GM21786 (cell line): ENCODE data around the gene PRCC.

ENCODE experiments used
- ATAC-seq: cut with Tn5 transposase; IDR thresholded peaks from one replicate; pipeline ENCODE4 v1.9.1; 2021; ENCODE audit not compliant: unreplicated experiment

PRCC gene

DNA sequence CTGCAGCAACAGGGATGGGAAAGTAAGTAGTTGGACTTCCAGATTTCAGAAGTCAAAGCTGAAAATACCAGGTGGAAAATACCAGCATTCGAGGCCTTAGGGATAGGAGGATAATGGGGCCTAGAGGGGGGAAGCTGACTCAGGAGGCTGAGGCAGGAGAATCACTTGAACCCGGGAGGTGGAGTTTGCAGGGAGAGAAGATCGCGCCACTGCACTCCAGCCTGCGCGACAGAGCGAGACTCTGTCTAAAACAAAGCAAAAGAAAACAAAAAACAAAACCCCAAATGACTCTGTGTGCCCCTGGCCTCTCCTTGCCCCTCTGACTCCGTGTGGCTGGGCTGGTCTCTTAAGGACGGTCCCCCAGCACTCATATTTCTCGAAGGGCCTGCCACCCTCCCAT lies 46.0 kb downstream of the PRCC start:
- no peak for ATAC-seq

DNA sequence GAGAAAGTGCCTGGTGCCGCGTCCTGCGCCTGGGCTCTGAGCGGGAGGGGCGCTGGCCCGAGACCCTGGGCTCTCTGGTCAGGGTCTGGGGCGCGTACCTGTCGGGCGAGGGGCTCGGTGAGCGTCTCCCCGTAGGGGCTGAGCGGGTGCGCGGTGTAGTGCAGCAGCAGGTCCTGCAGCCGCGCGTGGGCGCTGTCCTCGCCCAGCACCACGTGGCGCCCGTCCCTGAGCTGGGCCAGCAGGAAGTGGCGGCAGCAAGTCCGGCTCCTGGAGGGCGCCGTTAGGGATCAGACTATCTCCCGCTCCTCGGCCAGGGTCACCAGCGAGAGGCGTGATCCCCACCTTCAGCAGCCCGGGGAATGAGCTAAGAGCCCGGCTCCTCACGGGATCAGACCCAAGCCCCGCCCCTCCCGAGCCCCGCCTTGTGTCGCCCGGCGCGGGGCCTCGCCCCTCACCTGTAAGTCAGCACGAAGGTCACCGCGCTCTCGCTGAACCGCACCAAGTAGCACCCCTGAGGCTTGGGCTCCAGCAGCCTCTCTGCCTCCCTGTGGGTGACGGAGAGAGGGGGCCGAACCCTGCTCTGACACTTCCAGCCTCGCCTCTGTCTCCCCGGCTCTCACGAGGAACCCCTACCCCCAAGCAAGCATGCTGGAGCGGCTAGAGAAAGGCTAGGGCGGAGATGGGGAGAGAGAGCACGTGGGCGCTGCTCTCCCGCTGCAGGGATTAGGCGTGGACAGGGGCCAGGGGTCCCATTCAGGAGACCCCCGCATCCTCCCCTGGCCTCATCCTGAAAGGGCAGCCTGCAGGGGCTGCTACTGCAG lies 46.6 kb downstream of the PRCC start:
- ATAC-seq, result no peak

DNA sequence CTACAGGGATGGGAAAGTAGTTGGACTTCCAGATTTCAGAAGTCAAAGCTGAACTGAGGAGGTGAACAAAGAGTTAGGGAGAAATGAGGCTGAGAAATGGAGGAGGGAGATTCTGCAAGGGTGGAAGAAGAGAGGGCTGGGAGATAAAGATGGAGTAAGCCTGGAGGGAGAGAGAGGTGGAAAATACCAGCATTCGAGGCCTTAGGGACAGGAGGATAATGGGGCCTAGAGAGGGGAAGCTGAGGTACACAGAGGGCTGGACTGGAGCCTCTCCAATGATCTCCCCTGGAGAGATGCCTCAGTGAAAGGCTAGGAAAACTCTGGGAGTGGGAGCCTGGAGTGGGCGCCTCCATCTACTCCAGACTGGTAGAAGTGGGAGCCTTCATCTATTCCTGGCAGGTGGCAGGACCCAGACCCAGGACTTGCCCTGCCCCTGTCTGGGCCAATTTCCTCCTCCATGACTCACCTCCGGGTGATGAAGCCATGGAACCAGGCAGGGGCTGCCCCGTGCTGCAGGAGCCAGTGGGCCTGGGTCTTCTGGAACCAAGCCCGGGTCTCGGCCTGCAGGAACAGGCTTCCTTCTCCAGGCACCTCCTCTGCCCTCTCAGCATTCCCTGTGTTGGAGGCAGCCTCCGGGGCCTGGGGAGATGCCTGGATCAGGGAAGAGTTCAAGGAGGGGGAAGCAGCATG lies 47.4 kb downstream of the PRCC start:
- no peak for ATAC-seq

DNA sequence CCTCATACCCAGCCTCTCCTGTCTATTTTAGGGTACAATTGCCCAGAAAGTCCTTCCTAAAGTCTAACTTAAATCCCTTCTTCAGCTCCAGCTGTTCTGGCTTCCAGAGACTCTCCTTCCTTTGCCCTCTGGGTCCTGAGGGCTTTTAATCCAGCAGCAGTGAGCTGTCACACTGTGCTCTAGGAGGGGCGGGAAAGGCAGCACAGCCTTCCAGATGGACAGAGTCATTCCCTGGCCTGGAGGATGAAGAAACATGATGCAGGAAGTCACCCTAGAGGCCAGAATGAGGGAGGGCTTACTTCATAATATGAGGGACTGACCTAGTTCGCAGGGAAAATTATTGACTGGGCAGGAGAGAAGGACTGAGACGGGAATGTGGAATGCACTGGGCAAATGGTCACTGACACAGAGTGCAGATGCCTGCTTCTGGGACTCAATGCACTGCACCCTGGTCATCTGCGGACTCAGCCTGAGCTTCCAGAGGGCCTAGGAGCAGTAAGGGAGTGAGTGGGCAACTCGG lies 48.0 kb downstream of the PRCC start:
- ATAC-seq, result no peak

DNA sequence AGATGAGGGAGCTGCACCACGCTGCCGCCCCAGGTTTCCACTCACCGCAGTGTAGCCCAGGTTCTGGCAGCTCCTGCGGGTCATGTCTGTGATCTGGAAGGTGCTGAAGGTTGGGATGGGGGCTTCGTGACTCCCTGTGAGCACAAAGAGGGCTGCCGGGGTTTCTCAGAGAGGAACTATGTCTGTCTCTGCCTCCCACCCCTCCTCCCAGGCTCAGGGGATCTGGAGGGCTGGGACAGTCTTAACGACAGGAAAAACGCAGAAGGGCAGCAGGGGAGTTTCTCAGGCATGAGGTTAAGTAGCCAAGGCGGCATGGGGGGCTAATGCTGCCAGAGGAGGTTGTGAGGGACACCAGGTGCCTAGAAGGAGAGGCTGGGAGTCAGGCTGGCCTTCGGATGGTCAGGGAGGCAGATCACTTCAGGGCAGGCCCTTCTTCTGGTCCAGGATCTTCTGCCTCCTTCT lies 48.7 kb downstream of the PRCC start:
- ATAC-seq, result no peak

DNA sequence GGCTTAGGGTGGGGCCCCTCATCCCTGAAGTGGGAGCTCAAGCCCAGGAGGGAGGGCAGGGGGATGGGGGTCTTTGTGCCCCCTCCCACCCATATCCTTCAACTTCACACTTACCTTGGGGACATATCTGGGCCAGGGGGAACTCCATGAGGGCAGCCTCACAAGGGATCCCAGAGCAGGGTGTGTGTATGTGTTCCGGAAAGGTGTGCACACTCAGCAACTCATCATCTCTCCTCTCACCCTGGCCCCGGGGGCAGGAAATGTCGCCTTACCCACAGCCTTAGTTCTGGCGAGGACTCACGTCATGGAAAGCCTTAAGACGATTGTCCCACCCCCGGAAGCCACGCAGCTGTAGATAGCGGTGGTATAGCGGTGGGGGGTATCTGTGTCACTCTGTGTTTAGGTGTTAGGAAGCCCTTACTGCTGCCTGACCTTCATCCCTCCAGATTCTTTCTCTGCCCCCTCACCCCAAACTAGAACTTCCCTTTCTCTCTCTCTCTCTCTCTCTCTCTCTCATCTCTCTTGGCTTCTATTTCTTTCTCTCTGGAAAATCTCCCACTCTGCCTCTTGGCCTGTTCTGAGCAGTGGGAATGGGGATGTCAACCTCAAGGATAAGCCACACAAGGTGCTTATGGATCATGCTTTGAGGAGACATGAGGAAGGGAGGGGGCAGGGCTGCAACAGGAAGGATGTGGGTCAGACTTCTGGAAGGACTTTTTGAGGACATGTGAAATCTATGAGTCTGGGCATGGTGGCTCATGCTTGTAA lies 49.4 kb downstream of the PRCC start, which contains the start of gene SH2D2A:
Gene SH2D2A, minus strand, starts transcription at position 288 of the 768 bp plus-strand sequence. Its CDS starts 140 bp downstream, at position 148.
- ATAC-seq, result peak; percentile 83

DNA sequence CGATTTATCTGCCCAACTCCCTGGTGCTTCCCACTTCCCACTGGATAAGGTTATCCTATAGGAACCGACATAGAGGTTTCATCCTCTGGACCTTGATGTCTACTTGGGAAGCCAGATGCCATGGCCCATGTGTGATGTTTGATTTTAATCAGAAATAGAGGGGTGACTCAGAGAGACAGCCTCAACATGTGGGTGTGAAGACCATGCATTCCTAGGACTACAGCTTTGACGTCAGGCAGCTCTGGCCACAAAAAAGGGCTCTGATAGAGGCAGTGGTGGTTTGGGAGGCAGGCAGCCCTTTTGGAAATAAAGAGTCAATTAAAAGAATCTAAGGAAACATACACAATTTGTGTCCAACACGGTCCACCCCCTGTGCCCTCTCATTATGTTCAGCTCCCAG lies 54.5 kb downstream of the PRCC start:
- no peak for ATAC-seq

DNA sequence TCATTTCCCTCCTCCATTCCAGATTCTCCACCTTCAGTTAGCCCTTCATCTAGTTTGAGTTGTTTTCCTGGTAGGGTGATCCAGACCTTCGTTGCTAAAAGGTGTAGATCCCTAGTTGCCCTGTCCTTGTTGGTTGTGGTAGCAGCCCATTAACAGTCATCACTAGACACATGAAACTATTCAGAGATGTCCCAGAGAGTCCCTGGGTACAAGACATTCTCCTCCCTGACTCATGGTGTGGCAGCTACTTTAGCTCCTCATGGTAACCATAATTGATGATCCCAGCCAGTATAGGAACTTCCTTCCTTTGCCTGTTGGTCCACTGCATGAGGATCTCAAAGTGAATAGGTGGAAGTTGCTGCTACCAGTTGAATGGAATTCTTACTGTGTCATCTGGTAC lies 55.3 kb downstream of the PRCC start:
- no peak for ATAC-seq

DNA sequence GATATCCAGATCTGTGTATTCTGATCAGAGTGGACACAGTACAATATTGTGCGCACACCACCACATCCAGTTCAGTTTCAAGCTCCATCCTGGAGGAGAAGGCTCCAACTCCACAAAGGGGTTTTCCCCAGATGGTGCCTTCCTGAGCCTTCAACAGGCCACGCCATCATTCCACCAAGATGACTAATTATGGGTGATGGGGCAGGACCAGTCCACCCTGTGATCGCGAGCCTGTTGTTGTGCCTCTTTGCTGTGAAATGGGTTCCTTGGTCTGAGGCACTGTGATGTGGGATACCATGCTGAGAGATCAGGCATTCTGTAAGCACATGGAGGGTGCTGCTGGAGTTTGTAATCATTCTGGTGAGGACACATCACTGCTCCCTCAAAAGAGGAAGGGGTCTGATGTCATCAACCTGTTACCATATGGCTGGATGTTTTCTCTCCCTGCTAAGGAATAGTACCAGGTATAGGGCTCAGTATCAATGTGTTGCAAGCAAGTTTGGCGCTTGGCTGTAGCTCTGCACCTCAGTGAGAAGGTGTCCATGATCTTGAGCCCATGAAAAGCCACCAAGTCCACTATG lies 56.0 kb downstream of the PRCC start:
- ATAC-seq, result no peak

DNA sequence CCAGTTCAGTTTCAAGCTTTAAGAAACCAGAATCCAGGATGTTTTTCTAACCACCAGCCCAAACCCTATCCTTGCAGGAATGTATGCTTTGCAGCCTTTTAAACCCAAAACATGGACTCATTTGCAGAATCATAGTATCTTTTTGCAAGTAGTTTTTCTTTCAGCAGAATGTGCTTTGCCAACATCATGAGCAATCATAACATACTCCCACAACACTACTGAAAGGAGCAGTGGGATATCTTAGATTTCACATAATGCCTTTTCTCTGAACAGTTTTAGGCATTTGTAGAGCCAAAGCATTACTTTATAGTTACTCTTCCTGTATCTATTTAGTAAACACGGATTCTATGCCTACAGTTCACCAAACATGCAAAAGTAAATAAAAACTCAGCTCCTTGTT lies 59.3 kb downstream of the PRCC start:
- ATAC-seq, result no peak

DNA sequence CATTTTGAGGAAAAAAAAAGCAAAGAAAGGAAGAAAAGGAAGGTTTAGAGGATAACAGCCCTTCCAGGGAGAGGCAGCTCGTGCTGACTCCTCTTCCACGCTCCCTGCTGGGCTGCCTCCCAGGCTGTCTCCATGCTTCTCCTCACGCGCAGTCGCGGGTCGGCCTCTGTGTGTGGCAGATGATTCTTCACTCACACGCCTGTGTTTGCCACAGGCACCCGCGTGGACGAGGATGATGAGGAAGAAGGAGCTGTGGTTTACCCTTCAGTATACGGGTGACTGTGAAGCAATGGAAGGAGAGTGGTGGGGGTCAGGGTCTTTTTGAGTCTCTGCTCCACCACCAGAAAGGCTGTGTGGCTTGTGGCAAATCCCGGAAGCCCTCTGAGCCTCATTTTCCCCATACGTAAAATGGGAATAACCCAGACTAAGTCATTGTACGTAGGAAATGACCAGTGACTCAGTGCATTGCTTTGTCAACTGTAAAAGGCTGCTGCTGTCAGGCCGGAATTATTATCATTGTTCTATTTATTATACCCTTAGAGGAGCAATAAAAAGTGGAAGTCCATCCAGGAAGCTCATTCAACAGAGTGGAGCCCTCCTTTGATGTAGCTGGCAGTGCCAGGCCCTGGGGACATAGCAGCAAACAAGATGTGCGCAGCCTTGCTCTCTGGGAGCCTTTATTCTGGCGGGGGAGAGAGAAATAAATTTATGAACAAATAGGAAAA lies 61.2 kb downstream of the PRCC start:
- no peak for ATAC-seq

DNA sequence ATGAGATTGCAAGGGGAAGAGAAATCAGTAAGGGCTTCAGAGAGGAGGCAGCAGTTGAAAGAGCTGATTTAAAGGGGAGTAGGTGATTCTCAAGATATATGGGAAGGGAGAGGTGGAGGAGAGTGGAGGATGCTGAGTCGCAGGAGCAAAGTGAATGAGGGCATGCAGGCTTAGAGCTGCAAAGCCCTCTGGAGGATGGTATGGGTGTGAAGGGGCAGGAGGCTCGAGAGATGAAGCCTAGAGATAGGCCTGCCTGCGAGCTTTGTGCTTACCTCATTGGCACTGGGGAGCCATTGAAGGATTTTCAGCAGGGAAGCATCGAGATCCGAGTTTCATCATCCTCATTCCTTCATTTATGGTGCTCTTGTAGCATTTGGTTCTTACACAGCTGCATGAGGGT lies 65.1 kb downstream of the PRCC start:
- no peak for ATAC-seq

DNA sequence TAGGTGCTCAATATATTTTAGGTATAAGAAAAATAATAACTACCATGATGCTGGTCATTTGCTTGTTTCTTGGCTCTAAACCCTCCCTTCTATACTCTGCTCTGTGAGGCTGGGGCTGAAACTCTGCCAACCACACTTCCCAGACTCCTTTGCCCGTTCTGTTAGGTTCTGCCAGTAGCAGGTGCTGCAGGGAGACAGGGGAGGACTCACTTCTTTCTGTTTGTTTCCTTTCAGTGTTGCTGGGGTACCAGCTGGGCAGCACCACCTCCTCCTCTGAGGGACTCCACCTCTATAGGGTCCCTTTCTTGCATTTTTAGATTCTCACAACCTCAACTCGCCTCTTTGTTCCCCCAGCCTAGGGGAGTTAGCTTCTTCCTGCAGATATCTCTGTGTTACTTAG lies 66.3 kb downstream of the PRCC start:
- ATAC-seq, result no peak

DNA sequence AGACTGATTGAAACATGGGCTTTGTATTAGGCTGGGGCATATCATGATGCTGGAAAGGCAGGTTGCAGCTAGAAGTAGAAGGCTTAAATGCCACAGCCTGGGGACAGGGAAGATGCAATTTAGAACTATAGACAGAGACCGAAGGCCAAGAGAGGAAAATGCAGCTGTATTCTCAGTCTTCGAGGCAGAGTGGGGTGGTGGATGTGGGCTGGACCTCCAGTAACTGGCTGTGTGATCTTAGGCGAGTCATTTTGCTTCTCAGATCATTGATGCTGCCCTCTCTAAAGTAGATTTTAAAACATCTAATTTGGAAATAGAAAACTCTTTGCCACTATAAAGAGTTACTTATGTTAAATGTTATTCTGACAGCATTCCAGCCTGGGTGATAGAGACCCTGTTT lies 67.0 kb downstream of the PRCC start:
- ATAC-seq, result no peak

DNA sequence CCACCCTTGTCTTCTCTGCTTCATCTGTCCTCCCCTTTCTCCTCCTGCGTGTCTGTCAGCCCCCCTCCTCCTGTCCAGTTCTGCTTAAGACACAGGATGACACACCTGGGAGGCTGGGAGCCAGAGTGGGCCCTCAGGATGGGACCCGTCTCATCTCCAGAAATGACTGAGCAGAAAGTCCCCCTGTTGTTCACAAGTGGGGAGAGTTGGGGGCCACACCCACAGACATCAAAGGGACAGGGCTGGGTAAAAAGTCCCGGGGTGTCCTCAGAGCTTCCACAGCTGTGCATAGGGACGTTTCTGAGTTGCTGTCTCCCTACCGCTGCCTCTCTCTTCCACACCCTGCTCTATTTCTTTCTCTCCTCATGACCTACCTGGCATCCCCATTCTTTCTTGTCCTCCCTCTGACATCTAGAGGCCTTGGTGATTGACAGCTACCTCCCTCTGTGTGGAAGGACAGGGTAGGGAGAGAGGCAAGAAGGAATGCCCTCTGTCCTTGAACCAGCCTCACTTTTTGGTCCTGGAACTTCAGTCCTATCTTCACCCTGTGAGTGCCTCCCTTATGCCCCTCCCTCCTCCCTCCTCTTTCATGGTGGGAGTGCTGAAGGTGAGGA lies 68.8 kb downstream of the PRCC start:
- peak; percentile 71 for ATAC-seq

DNA sequence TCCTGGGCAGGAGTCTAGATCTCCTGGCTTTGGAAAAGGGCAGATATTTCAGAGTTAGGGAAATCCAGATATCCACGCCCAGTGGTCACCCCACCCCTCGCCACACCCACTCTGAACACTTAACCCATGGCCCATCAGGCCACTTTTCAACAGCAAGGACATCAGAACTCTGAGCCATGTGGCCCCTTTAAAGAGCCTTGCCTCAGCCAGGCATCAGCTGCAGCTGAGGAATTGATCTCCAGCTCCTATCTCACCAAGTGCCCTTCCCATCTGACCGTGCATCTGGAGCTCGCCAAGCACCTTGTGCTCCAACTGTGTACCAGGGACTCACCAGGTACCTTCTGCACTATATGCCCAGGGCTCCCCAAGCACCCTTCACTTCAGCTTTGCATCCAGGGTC lies 69.6 kb downstream of the PRCC start:
- ATAC-seq, result no peak

DNA sequence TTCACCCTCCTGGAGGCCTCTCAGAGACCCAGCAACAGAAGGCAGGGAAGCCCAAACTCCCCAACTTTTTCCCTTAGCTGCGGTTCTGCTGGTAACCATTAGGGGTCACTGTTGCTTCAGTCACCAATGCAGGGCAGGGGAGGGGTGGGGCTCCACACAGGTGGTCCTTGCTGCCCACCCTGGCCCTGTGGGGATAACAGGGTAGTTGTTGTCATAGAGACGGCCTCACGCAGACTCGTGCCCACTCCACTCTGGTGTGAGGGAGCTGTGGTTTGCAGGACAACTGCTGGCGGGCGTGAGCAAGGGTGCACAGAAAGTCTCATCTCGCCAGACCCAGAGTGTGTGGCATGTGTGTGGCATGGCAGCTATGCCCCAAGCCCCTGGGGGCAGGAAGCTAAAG lies 71.6 kb downstream of the PRCC start:
- ATAC-seq, result no peak

DNA sequence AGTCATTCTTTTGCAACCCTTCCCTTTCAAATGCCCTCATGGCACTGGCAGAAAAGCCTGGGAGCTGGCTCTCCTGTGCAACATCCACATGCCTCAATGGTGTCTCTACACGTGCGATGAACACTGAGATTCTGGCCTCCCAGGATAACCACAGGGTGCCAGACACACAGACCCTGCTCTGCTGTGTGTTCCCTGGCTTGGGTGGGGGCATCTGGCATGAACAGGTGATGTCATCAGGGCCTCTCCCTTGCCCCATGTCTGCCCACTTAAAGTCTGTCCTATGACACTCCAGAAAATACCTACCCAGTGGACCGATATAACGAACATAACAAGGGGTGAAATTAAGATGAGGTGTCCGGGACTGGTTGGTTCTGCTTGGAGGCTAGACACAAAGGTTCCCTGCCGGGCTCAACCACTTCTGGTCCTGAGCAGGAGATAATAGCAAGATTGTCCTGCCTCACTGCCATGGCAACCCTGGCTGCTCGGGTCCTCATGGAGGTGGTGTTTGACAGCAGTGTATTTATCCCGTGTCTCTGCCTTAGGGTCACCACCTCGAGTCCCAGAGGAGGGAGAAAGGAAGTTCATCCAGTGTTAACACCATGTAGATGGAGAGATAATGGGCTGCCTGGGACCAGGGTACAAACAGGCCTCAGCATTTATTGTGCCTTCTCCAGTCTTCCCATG lies 72.2 kb downstream of the PRCC start:
- no peak for ATAC-seq

DNA sequence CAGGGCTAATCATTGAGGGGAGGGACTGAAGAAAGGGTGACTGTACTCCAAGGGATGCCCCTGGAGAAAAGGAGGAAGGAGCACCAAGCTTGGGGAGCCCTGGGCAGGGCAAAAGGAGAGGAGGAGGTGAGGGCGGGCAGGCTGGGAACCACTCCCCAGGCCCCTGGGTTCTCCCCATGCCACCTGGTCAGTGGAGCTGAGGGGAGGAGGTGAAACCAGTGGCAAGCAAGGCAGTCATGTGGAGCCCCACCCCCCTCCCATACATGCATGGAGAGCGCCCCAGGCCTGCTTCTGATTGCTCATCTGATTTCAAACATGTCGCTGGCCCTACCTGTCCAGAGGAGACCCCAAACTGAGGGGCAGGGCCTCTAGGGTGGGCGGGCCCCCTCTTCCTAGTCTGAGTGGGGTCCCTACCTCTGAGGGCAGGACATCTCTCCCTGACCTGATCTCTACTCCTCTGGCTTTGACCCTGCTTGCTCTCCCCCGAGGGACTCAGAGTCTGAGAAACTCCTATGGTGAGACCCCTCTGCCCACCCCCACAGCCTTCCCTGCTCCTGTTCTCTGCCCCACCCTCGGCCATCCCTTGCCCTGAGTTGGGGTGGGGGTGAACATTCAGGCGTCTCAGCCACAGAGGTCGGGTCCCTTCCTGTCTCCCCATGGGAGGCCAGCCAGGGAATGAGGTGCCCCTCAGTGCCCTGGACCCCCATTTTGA lies 73.0 kb downstream of the PRCC start:
- ATAC-seq, result no peak
